ENCODE data around the gene KCNQ1.

Gene KCNQ1

GRCh38 chr11:2708151-2708581 is 263.4 kb downstream of the KCNQ1 start:
- no peak for DNase-seq (ENCODE audit: low read depth in 1 of 2, low spot score in 1 of 2)

- no peak for DNase-seq (ENCODE audit: low read depth in 1 of 2, low spot score in 1 of 2)
These were observed 264.0 kb downstream of the KCNQ1 start for GRCh38 chr11:2708757-2709281.

DNA sequence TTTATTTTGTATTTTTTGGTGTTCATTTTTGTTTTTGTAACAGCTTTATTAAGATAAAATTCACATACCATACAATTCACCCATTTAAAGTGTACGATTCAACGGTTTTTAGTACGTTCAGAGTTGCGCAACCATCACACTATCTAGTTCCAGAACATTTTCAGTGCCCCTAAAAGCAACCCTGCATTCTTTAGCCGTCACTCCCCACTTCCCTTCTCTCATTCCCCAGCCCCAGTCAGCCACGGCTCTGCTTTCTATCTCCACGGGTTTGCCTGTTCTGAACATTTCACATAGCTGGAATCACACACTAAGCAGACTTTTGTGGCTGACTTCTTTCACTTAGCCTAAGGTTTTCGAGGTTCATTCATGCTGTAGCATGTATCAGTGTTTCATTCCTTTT is 264.6 kb downstream of the KCNQ1 start:
- no peak for DNase-seq (ENCODE audit: low read depth in 1 of 2, low spot score in 1 of 2)

GRCh38 chr11:2711161-2711560 is 266.4 kb downstream of the KCNQ1 start:
- DNase-seq (ENCODE audit: low read depth in 1 of 2, low spot score in 1 of 2), result no peak

GRCh38 chr11:2713094-2713493 is 268.3 kb downstream of the KCNQ1 start:
- DNase-seq (ENCODE audit: low read depth in 1 of 2, low spot score in 1 of 2), result no peak

DNA sequence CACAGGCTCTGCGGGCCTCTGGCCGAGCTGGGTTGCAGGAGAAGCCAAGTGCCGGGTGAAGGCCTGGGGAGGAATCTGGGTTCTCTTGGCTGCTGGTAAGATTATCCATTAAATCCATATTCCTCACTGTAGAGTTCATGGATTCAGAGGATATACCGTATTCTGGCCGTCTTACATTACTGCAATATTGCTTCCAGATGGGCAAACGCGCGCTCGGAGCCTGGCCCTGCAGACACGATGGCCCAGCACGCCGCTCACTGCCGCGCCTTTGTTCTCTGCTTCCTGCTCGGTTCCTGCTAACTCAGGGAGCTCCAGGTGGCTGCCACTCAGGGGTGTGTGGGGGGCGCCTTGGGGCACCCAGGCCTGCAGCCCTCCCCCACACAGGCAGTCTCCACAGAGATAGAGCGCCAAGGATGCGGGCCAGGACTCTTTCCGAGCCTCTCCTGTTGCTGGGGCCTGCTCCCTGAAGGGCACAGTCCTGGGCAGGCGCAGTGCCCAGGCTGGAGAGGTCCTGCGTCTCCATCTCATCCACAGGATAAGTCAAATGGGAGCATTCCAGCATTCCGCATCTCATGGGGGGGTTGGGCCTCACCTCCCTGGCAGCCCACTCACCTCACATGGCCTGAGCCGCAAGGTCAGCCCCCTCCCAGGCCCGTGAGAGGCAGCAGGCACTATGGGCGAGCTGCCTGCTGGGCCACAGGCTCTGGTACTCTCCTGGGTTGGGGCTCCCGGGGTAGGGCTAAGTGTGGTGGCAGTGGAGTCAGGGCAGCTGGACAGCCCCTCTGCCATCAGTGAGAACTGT is 269.1 kb downstream of the KCNQ1 start:
- no peak for DNase-seq (ENCODE audit: low read depth in 1 of 2, low spot score in 1 of 2)

DNA sequence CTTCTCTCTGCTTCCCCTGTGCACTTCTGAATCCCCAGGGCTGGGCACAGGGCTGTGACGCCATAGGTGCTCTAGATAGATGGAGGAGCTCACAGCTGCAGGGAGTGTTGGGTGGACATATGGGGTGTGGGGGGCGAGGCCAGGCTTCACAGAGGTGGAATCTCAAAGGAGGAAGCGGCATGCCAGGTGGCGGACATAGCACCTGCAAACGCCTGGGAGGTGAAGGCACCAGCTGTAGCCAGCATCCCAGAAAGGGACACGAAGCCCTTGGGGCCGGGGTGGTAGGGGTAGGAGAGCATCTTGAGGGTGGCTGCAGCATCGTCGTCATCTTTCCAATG is 269.6 kb downstream of the KCNQ1 start:
- no peak for DNase-seq (ENCODE audit: low read depth in 1 of 2, low spot score in 1 of 2)

GRCh38 chr11:2714871-2715270 is 270.1 kb downstream of the KCNQ1 start:
- no peak for DNase-seq (ENCODE audit: low read depth in 1 of 2, low spot score in 1 of 2)

- no peak for DNase-seq (ENCODE audit: low read depth in 1 of 2, low spot score in 1 of 2)
These were observed 271.0 kb downstream of the KCNQ1 start for GRCh38 chr11:2715716-2716350.

GRCh38 chr11:2716376-2717095 is 271.7 kb downstream of the KCNQ1 start:
- DNase-seq (ENCODE audit: low read depth in 1 of 2, low spot score in 1 of 2), result no peak

GRCh38 chr11:2717561-2718325 is 272.9 kb downstream of the KCNQ1 start:
- DNase-seq (ENCODE audit: low read depth in 1 of 2, low spot score in 1 of 2), result no peak

GRCh38 chr11:2718817-2719438 is 274.1 kb downstream of the KCNQ1 start:
- DNase-seq (ENCODE audit: low read depth in 1 of 2, low spot score in 1 of 2), result no peak

GRCh38 chr11:2719831-2720590 is 275.2 kb downstream of the KCNQ1 start:
- DNase-seq (ENCODE audit: low read depth in 1 of 2, low spot score in 1 of 2), result no peak

DNA sequence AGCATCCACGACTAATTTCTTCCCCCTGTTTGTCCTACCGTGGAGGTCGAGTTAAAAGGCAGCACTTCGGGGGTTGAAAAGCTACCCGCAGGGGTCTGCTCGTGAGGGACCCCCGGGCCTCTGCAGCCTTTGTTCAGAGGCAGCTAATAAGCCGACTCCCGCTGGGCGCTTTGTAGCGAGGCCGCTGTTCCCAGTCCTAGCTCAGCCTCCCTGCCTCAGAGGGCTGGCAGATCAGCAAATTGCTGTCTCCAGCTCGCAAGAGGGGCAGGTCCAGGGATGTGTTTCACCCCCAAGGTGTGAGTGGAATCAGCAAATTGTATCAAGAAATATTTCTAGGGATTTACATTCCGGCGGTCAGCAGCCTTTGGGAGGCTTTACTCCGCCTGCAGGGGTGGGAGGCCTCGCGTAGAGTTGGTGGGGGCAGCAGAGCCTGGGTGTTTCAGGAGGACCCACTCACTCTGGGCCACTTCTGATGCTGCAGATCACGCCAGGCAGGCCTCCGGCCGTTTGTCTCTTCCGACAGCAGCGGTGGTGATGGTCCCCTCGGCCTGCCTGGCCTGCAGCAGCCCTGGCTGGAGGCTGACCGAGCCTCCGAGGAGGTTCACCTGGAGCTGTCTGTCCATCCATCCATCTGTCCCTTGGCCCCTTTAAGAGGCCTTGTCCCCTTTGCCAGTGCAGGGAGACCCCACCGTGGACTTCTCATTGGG is 276.6 kb downstream of the KCNQ1 start:
- no peak for DNase-seq (ENCODE audit: low read depth in 1 of 2, low spot score in 1 of 2)

- DNase-seq (ENCODE audit: low read depth in 1 of 2, low spot score in 1 of 2), result no peak
These were observed 278.1 kb downstream of the KCNQ1 start for GRCh38 chr11:2722955-2723354.

GRCh38 chr11:2724104-2724503 is 279.3 kb downstream of the KCNQ1 start:
- DNase-seq (ENCODE audit: low read depth in 1 of 2, low spot score in 1 of 2), result no peak

DNA sequence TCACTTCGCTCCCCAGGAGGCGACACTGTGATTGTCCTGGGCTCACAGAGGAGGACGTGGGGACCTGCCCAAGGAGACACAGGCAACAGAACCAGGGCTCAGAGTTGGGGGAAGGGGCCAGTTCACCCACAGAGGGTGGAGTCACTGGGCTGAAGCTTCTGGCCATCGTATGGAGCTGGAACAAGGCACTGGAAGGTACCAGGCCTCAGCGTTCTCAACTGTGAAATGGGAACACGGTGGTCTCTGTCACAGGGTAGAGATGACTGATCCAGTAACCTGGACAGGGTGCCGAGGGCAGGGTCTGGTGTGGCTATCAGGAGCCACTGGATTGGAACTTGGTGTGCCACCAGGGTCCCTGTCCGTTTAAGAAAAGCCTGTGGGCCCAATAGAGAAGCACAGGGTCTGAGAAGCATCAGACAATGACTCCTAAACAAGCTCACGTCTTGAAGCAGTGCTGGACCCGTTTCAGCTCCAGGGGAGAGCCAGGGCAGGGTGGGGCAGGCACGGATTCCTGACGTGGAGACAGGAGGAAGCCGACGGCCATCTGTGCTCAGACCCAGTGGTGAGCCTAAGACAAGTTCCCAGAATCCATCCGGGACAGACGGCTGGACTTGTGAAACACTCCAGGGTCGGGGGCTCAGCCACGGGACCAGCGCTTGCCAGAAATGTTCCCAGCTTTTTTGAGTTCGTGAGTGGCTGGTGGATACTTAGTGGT is 280.0 kb downstream of the KCNQ1 start:
- DNase-seq (ENCODE audit: low read depth in 1 of 2, low spot score in 1 of 2), result no peak

DNA sequence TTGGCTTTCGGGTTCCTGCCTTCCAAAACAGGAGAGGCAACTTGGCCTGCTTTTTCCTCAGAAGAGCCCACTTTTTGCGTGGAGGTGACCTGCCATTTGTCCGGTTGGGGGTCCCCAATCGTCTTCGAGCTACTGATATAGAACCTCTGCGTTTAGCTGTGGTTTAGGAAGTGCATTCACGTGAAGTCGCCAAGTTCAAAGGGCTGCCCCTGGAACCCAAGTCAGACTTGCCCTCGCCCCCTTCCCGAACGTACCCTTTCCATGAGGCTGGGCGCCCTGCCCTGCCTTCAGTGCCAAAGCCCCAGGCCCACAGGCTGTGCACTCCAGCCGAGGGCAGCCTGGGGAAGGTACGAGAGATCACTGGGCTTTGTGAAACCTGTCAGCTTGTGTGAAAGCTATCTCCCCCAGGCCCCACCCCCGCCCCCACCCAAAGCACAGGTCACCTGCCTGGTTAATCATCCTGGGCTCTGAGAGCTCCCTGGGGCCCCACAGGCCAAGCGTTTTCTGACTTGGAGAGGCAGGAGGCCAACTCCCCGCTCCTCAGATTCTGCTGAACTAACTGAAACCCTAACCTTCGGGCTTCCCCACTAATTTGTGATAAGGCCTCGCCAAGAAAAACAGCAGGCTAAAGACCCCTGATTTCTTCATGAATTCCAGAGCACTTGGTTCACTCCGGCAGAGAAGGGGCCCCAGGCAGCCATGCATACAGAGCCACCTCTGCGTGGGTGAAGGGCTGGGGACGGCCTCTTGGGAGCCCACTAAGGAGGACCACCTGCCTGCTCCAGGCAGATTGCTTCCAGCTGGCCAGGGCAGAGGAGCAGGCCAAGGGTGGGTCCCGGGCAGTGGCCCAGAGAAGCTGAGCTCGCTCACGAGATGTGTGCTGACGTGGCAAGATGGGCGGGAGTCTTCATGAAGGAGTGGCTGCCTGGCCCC is 280.8 kb downstream of the KCNQ1 start:
- no peak for DNase-seq (ENCODE audit: low read depth in 1 of 2, low spot score in 1 of 2)
